Measurements from ENCODE around the gene CACNA1C.

The CACNA1C gene

DNA sequence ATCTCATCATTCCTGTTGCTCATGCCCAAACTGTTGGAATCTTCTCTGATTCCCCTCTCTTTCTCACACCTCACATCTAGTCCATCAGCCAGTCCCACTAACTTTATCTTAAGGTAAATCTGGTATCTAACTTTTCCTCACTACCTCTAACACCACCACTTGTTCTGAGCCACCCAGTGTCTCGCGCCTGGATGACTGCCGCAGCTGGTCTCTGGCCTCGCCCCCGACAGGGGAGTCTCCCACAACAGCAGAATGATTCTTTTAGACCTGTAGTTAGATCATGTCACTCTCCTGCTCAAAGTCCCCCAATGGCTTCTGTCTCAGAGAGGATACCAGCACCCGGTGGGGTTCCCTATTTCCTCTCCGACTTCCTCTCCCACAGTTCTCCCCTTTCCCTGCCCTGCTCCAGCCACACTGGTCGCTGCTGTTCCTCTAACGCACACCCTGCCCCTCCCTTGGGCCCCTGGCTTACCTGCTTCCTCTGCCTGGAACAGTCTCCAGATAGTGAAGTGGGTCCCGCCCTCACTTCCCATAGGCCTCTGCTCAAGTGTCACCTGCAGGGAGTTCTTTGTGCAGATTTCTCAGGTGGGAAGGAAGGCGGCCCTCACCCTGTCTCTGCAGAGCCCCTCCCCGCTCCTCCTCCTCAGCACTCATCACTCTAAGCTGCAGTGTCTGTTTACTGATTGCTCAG, 403.5 kb downstream of the CACNA1C start:
- DNase-seq (ENCODE audit: low read depth): no peak

DNA sequence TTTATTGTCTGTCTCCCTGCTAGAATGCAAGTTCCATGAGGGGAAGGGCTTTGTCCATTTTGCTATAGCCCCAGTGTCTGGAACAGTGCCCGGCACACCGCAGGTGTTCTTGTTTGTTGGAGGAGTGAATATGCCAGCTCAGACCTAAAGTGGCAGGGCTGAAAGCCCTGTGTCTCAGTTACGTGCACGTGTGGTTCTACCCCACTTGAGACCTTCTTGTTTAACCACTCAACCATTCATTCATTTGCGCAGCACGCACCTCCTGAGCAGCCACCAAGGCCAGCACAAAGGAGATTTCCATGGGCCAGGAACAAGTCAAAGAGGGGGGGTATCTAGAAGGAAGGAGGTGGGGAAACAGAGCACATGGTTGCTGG, 404.0 kb downstream of the CACNA1C start:
- no peak for DNase-seq (ENCODE audit: low read depth)

DNA sequence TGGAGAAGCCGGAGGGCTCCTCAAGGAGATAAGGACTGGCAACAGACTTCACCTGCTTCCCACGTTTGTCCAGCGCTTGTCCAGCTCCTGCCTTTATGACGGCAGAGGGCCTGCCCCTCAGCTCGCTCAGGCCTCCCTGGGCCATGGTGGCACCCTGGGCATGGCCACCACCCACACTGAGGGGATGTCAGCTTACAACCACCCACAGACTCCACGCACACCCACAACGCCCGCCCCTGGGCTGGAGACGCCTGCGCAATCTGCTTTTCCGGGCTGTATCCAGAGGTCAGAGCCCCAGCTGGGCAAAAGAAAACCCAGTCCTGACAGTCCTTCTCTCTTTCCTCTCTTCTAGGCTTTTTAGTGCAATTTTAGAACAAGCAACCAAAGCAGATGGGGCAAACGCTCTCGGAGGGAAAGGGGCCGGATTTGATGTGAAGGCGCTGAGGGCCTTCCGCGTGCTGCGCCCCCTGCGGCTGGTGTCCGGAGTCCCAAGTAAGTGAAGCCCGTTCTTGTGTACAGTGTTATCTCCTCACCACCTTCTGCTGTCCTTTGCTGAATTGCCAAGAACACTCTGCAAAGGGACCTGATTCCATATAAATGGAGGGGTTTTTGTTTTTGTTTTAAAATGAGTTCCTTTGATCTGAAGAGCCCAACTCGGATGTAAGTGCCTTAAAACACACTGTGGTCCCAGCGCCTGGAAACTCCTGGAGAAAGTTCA, 404.6 kb downstream of the CACNA1C start:
- DNase-seq (ENCODE audit: low read depth): no peak

DNA sequence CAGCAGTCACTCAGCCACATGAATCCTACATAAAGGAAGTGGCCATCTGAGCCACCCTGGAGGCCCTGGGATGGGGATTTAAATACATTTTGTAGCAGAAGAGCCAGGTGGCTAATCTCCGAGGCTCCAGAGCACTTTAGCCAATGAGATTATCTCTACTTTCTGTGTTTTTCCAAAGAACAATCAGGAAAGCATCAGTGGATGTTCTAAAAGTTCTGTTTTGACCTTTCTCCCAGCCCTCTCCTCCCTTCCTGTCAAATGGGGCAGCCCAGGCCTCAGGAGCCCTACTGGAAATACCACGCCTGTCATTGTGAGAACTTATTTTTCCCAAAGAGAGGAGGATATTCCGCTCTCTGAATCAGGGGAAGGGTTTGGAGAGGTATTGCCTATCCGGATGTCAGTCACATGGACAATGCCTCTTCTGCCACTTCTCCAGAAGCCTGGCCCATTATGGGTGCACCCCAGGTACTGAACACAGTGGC, 405.2 kb downstream of the CACNA1C start:
- no peak for DNase-seq (ENCODE audit: low read depth)

DNA sequence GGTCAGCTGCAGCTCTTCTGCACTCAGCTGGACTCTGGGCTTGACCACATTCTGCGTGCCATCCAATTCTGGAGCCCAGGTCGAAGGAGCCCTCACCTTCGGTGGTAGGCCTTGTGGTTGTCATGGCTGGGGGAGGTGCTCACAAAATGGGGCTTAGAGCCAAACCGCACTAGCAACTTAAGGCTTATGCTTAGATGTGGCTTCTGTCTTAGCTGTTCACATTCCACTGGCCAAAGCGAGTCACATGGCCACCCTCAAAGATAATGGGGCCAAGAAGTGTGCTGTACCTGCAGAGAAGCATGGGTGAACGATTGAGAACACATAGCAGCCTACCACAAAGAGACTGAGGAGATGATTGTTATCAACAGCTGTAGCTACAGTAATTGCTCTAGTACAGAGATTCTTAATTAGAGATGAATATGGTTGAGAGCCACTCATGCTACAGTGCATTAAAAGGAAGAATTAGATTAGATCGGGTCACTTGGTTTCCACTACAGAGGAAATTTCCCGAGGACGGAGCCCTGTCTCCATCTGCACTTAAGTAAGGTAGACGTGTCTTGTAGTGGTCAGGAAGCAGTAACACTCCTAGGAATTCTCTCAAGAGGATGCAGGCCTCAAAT, 407.4 kb downstream of the CACNA1C start:
- DNase-seq (ENCODE audit: low read depth): no peak

DNA sequence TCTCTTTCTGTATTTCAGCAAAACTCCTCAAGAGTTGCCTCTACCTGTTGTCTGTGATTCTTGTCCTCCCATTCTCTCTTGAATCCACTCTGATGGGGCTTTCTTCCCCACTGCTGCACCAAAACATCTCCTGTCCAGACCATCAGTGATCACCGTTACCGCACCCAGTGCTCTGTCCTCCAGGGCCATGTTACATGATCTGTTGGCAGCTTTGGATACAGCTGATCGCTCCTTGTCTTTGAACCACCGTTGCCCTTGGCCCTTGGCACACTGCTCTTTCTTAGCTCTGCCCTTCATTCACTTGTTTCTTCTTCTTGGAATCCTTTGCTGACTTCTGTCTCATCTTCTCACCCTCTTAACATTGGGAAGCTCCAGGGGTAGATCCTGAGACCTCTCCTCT, 408.3 kb downstream of the CACNA1C start:
- DNase-seq (ENCODE audit: low read depth): no peak

DNA sequence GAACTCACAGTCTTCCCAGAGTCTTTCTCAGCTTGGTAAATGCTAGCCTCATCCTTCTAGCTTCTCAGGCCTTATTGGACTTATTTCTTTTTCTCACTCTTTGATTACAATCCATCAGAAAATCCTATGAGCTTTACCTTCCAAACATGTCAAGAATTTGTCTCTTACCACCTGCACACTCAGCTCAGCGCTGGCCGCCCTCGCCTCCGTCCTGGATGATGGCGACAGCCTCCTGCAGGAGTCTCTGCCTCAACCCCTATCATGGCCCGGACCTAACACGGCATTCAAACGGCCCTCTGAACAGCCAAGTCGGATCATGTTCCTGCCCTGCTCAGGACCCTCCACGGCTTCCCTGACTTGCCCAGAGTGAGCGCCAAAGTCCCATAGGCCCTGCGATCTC, 408.9 kb downstream of the CACNA1C start:
- DNase-seq (ENCODE audit: low read depth): no peak

DNA sequence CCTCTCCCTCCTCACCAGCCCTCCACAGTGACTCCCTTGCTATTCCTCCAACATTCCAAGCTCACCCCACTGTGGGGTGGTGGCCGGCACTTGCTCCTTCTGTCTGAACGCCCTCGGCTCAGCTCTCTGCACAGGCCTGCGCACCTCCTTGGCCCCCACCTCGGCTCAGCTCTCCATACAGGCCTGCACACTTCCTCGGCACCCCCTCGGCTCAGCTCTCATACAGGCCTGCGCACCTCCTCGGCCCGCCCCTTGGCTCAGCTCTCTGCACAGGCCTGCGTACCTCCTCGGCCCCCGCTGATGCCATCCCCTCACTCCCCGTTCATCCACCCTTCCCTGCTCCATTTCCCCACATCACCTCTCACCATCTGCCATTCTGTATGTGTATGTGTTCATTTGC, 409.3 kb downstream of the CACNA1C start:
- DNase-seq (ENCODE audit: low read depth): no peak

DNA sequence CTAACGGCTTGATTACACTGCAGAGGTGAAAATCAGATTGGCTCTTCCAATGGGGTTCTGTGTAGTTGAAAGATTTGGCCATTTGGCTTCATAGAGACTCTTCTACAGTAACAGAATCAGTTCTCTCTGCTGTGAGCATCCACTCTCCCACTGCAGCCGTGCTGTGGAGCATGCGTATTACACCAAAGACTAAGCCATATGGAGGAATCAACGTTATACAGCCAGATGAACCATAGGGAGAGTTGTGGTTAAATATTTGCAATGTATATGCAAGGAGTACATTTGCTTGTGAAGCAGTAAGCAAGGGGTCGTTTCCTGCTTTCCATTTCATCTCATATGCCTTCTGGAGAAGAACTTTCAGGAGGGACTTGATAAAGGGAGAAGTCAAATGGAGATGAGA, 410.9 kb downstream of the CACNA1C start:
- DNase-seq (ENCODE audit: low read depth): no peak

DNA sequence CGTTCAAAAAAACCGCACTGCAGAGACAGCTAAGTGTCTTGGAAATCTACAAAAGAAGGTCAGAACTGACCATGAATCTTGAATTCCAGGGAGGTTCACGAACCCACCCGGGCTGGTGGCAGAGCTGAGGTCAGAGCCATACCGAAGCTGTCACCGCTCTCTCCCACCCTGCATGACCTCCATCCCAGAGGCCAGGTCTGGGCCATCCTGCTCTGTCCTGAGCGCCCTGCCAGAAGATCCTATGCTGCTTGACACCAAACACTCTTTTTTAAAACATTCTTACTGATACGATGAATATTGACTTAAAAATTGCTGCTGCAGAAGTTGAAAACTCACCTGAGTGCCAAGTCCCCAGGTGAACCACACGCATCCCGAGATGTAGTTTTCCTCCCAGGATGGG, 412.9 kb downstream of the CACNA1C start:
- no peak for DNase-seq (ENCODE audit: low read depth)

DNA sequence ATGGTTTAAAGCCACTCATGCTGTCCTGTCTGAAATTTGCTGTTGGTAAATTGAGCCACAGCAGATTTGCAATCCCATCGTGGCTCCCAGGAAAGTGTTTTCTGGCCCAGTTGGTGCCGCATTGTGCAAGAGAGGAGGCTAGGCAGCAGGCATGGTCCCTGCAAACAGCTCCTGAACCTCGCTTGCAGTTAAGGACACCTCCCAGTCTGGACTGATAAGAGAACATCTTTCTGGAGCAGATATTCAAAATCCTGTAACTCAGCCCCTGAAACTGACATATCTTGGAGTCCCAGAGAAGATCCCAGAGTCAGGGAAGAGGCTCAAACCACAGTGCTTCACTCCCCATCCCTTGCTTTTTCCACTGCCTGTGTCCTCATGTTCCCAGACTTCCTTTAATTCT, 413.4 kb downstream of the CACNA1C start:
- DNase-seq (ENCODE audit: low read depth): no peak

DNA sequence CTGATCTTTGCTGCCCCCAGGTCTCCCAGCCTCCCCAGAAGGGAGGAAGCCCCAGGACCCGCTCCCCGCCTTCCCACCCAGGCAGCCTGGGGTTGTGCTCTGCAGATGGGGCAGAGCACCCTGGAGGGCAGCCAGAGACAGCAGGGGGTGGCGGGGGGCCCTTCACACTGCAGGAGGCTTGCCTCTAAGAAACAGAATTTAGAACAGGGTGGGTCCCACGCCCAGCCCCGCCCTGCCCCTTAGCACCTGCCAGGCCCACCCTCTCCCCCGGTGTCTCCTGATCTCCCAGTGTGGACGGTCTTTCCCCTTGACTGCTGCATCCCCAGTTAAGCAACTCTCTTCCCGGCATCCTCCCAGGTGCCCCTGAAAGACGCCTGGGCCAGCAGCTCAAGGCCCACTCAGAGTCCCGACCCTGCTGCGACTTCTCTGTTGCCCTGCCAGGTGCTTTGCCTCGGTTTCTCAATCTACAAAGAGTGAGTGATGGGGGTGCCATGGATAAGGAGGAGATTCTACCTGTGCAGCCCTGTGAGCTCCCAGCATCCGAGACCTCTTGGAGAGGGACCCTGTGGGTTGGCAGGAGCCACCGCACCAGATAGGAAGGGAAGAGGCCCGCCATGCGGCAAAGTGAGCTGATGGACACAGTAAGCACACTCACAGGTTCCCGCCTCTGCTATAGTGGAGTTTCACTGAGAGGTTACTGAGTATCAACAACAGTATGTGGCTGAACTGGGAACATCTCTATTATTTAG, 414.8 kb downstream of the CACNA1C start:
- no peak for DNase-seq (ENCODE audit: low read depth)

DNA sequence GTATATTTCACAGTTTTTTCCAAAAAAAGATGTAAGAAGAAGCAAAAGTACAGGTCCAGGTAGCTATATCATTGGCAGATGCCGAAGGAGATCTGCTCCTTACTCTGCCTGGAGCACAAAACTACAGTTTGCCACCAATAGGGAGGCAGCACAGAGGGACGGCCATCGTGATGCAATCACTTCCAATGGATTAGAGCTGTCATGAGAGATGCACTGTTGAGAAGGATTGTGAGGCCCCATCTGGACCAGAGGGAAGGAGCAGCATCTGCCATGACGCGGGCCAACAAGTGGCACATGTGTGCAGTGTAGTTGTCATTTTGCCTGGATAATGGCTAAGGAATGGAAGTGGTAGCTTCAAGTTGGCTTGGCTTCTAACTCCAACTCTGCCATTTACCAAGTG, 423.2 kb downstream of the CACNA1C start:
- DNase-seq (ENCODE audit: low read depth): no peak

DNA sequence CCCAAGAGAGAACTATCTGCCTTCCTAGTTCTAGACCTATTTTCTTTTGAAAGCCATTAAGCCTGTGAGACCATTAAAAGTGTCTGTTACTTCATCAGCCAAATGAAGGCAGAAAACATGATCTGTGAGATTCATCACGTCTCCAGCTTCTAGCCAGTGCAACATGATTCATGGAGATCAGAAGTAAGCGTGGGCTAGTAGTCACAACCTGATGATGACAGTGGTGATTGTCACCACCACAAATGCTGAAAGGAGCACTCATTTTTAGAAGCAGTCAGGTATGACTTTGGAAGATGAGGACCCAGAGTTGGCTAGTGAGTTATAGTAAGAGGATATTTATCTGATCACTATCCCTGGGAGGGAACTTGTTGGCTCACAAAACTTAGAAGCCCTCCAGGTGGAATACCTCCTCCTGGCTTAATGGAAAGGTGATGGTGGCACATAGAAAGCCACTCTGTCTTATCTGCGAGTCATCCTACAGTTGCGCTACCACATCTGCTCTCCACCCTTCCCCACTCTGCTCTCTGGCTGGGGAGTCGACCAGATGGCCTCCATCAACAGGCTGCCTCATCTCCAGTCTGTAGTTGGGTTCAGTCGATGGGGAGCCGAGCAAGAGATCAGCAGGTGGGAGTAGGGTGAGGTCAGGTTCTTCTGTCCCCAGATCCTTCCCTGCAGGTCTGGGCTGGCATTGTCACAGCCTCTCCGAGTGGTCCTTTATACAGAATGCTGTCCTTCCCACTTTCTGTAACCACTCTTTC, 424.4 kb downstream of the CACNA1C start:
- no peak for DNase-seq (ENCODE audit: low read depth)

DNA sequence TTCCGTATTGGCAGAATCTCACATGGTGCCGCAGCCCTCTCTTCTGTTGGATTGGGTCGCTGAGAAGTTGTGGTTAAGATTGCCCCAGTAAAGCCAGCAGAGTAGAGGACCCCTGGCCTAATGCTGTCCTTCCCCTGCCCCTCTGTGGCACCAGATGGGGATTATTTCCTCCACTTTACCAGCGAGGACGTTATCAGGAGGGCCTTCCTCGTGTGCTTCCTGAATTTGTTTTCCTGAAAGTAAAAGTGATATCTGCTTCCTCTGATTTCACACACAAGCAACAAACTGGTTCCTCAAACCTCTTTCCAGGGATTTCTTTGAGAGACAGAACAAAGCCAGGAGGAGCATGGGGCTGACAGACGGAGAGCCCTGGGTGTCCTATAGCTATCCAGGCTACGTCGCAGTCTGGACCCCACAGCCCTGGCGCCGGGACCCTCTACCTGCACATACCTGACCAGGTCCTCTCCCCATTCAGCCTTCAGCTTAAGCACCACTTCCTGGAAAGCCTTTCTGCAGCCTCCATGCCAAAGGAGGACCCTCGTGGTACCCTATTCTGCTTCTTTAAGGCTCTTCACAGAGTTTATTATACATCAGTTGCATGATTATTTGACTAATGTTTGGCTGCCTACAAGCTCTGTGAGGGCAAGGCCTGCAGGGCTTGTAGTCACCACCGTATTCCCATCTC, 427.2 kb downstream of the CACNA1C start:
- DNase-seq (ENCODE audit: low read depth): no peak

DNA sequence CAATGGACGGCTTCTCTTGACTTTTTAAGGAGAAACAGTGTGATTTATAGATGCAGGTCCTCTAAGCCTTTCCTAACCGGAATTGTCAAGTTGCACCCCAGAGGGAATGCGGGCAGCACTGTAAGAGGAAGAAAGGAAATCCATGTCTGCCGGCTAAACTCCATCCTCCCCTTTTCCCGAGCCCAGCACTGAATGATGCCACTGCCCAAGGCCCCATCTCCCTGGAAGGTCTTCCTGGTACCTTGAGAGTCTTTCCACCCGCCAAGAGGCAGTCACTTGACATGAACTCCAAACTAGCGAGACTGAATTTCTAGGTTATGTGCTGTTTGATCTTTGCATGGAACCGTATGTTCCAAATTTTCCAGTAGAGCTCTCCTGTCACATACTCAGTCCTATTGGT, 428.6 kb downstream of the CACNA1C start:
- DNase-seq (ENCODE audit: low read depth): no peak

DNA sequence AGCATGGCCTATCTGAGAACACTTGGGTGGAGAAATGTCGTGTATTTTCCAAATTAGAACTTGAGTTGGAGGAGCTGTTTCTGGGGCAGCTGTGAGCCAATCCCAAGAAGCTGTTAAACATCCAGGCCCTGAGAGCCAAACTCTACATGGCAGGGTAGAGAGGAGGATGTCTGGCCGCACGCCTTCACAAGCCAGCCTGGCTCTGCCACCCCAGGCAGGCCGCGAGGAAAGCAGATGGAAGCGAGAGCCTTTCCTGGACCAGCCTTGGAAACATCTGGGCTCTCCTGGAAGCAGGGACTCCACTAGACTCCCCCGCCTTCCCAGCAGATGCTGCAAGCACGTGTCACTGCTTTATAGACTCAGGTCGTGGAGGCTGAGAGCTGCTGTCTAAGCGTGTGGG, 429.2 kb downstream of the CACNA1C start:
- no peak for DNase-seq (ENCODE audit: low read depth)

DNA sequence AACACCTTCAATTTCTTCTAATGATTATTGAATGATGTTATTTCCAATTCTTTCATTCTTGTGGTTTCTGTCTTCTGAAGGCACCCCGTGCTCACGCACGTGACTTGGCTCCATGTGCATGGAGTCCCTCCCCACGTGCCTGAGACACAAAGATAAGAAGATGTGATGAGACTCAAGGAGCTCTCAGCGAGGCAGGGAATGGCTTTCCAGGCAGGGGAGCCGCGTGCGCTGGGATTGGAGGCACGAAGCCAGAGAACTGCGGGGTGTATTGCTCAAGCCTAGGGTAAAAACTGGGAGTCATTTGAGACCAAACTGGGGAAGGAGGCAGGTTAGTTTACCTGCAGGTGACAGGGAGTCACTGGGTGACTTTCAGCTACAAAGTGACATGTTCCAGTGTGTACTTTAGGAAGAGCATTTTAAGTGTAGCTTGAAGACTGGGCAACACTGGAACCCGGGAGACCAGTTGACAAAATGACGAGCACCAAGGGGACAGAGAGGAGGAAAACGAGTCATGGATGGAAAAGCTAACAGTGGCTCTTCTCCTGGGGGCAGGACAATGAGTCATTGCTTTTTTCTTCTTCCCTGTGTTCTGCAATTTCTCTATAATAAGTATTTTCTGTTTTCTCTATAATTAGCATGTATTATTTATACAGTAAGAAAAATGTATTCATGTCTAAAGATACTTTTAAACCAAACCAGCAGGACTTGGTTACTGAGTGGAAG, 430.3 kb downstream of the CACNA1C start:
- no peak for DNase-seq (ENCODE audit: low read depth)

DNA sequence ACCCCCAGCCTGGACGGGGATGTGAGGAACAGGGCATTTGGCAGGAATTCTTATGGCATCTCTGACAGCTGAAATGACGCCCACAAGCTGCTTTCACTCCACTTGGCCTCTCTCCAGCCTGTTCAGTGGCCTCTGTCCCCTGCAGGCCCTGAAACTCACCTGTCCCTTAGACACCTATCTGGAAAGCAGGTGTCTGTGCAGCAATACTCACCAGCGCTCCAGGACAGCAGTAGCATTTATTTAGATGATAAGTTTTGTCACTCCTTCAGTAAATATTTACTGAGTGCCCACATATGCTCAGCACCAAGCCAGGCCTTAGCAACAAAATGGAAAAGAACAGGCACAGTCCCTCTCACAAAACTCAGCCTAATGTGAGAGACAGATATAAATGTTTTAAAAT, 430.9 kb downstream of the CACNA1C start:
- no peak for DNase-seq (ENCODE audit: low read depth)

DNA sequence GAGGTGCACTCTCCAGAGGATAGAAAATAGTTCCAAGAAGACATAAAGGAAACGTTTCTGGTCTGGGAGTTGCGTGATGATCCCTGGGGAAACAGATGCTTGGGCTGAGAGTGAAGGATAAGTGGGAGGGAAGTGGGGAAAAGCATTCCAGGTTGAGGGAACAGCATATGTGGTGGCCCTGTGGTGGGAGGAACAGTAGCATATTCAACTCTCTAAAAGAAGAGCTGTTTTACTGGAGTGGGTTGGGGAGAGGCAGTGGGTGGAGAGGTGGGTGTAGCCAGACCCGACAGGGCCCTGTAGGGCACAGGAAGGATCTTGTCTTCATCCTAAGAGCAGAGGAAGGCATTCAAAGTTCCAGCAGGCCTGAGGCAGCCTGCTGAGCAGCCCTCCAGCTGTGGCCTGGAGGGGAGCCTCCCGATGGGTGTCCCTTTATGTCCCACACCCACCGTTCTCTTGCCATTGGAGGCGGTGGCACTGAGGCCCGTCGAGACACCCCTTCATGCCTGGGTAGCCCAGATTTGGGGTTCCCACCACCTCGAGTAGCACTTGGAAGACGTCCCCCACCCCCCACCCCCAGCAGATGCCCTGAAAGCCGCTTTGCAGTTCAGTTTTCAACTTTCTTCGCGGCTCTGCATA, 431.5 kb downstream of the CACNA1C start:
- no peak for DNase-seq (ENCODE audit: low read depth)

Data from activated T-cell treated with anti-CD3 and anti-CD28 coated beads for 48 hours (primary cell).